VCaP (cell line): ENCODE data around the gene MITF.
A peak's percentile ranks its signal among the peaks of the same experiment; 100 is the strongest.

Experiments used
- H3K27ac ChIP-seq: fragments of 450-650 bp; 2 replicates; pipeline ENCODE4 v1.5.1; 2017
- TF ChIP-seq, protein P1 (sequence below): fragments of 450-650 bp; conservative IDR thresholded peaks from 2 replicates; pipeline ENCODE4 v1.5.1; 2017; ENCODE audit warnings: mild to moderate bottlenecking, moderate library complexity

Gene MITF

GRCh38 chr3:69986419-69986818 lies 247.2 kb downstream of the MITF start:
- TF ChIP-seq, protein P1, sequence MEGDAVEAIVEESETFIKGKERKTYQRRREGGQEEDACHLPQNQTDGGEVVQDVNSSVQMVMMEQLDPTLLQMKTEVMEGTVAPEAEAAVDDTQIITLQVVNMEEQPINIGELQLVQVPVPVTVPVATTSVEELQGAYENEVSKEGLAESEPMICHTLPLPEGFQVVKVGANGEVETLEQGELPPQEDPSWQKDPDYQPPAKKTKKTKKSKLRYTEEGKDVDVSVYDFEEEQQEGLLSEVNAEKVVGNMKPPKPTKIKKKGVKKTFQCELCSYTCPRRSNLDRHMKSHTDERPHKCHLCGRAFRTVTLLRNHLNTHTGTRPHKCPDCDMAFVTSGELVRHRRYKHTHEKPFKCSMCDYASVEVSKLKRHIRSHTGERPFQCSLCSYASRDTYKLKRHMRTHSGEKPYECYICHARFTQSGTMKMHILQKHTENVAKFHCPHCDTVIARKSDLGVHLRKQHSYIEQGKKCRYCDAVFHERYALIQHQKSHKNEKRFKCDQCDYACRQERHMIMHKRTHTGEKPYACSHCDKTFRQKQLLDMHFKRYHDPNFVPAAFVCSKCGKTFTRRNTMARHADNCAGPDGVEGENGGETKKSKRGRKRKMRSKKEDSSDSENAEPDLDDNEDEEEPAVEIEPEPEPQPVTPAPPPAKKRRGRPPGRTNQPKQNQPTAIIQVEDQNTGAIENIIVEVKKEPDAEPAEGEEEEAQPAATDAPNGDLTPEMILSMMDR, result no peak
- H3K27ac ChIP-seq, result no peak overlapping the region

- H3K27ac ChIP-seq, result no peak overlapping the region
- TF ChIP-seq, protein P1, result no peak
Measured at GRCh38 chr3:69987833-69988232, 248.6 kb downstream of the MITF start.

DNA sequence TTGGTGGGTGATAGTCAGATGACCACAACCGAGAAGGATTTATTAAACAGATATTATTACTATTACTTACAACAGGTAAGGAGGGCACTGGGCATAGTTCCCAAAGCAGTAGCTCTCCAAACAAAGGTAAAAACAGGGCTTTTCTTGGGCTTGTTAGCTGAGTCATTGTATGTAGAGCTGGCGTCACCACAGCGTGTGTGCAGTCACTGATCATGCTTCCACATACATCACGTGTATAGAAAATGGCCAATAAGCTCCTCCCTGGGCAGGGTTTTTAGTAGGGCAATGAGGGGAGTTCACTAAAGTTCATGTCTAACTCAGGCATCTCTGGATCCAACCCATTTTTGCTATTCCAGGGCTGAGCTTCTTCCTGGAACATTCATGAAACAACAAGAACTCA lies 254.5 kb downstream of the MITF start:
- TF ChIP-seq, protein P1, result no peak
- no peak overlapping the region for H3K27ac ChIP-seq

GRCh38 chr3:69994919-69995318 lies 255.7 kb downstream of the MITF start:
- TF ChIP-seq, protein P1, result no peak

GRCh38 chr3:69997631-69998307 lies 258.5 kb downstream of the MITF start:
- TF ChIP-seq, protein P1, result no peak
- peak overlapping the region; percentile 5 for H3K27ac ChIP-seq

More at GRCh38 chr3:69994919-69995318, 255.7 kb downstream of the MITF start:
- H3K27ac ChIP-seq, result no peak overlapping the region

DNA sequence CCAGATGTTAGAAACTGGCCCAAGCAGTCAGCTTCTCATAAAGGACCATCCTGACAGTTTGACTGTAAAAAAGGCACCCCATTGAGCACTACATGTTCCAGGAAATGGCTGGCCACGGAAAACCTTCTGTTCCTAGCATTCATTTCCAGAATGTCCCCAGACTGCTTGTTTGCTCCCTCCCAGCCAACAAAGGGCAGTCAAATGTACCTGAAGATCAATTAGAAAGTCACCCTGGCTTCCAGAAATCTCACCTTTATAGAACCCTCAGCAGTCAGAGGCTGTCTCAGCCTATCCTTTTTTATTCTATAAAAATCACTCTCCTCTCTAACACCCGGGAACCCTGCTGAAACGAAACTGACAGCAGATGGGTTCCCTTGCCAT lies 259.5 kb downstream of the MITF start:
- H3K27ac ChIP-seq, result peak overlapping the region; percentile 5; the same call in 1 of the 2 replicates
- TF ChIP-seq, protein P1, result no peak

DNA sequence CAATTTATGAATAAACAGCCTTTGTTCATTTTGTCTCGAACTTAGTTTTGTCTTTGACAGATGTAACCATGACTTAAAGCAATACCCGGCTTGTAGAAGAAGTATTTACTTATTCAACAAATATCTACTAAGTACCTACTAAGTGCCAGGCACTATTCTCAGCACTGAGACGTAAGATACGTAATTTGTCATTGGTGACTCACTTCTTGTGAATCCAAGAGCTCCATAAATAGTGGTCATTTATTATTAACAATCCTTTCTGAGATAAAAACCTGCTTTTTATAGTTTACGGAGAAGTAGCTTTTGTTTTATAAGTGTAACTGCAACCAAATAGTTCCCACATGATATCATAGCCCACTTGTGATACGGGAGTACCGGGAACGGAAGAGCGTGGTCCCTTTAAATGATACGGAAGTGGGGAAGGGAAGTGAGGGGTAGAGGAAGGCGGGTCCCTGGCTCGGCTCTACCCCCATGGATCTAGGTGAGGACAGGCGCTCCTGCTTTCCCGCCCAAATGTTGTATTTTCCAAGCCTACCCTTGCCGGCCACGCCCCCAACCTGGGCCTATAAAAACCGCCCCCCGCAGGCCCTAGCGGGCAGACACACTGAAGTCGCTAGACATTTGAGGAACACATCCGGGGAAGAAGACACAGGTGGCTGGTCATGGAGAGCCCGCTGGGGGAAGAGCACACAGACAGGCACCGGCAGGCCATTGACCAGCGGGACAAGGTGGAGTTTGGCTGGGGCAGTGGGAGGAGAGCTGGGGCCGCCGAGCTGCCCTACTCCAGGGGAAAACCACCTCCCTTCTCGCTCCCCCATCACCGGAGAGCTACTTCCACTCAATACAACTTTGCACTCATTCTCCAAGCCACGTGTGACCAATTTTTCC lies 260.1 kb downstream of the MITF start, which contains the start of gene SAMMSON:
Gene SAMMSON (plus strand): TSS at position 594 of the 888 bp plus-strand sequence.
- H3K27ac ChIP-seq, result peak within 1 kb of the TSS; percentile 5; the same call in 1 of the 2 replicates
- TF ChIP-seq, protein P1, result no peak
